HCT116 (cell line): Measurements from ENCODE around the gene DPF3. TPM values are rescaled to one million over a fixed set of nuclear protein-coding genes. Genes with fewer than 3 reads are reported as not detected.

ENCODE experiments used
- ATAC-seq: fragments of 200-7000 bp; cut with Tn5 transposase; 2 replicates; pipeline ENCODE4 v1.9.1; 2020; ENCODE audit warnings: mild to moderate bottlenecking, moderate library complexity
- BruUV-seq: library from RNA; stranded (reverse); fragments of 400-500 nt; replicated peaks from 2 replicates; lab custom pipeline; 2021; lab: Mats Ljungman, UMichigan
- CTCF ChIA-PET: fragments of 300-600 bp; sonication (Branson Sonifier 250); formaldehyde crosslinking; loops from one replicate; lab custom pipeline; 2021; ENCODE audit warnings: antibody characterized with exemption; lab: Charles Lee
- POLR2A ChIA-PET: fragments of 300-600, 350-600 bp; sonication (Branson Sonifier 250); formaldehyde crosslinking; loops from one replicate; lab custom pipeline; 2021; ENCODE audit warnings: antibody characterized with exemption; lab: Charles Lee
- RAD21 ChIA-PET, 2 experiments: fragments of 300-600 bp; sonication (Branson Sonifier 250); formaldehyde crosslinking; loops; one replicate each; lab custom pipeline; 2023; ENCODE audit warnings: low total read pairs in 2 of 2; ENCODE audit not compliant: uncharacterized antibody in 2 of 2, unreplicated experiment in 2 of 2, low non-redundant PET in 1 of 2; lab: Charles Lee
- DNase-seq: peaks from one replicate; pipeline ENCODE4 v3.0.0-alpha.2; 2010; ENCODE audit warnings: low read depth, low spot score
- H2AFZ ChIP-seq: fragments of 200-600 bp; shearing (Covaris generic), sonication (generic); 2 replicates; pipeline ENCODE4 v1.6.1; 2017; ENCODE audit warnings: low read depth, mixed run types, mixed read lengths, antibody characterized with exemption, low read length; ENCODE audit not compliant: poor library complexity, severe bottlenecking
- H3K27ac ChIP-seq: 2 replicates; pipeline ENCODE4 v1.5.1; 2012; ENCODE audit warnings: low read depth, low read length
- H3K27me3 ChIP-seq: fragments of 200-600 bp; sonication (generic); 2 replicates; pipeline ENCODE4 v1.6.1; 2016; ENCODE audit warnings: mixed run types, low read length, mixed read lengths; ENCODE audit not compliant: insufficient read depth
- H3K36me3 ChIP-seq, 2 experiments: fragments of 200-500 bp in 1 of 2; fragments of 200-600 bp in 1 of 2; sonication (Bioruptor generic) in 1 of 2; sonication (generic) in 1 of 2; 2 replicates each; pipeline versions ENCODE4 v1.5.1 to v1.6.1; 2014 to 2016; ENCODE audit warnings: low read length in 2 of 2, inconsistent platforms in 1 of 2, mixed read lengths in 1 of 2, mixed run types in 1 of 2; ENCODE audit not compliant: insufficient read depth in 2 of 2, control insufficient read depth in 1 of 2
- H3K4me1 ChIP-seq, 2 experiments: fragments of 200-600 bp in 1 of 2; sonication (generic) in 1 of 2; 2 replicates each; pipeline versions ENCODE4 v1.5.1 to v1.6.1; 2012 to 2017; ENCODE audit warnings: low read length in 2 of 2, inconsistent platforms in 1 of 2, mild to moderate bottlenecking in 1 of 2, mixed read lengths in 1 of 2, mixed run types in 1 of 2, moderate library complexity in 1 of 2; ENCODE audit not compliant: insufficient read depth in 2 of 2, control insufficient read depth in 1 of 2
- H3K4me2 ChIP-seq: fragments of 200-600 bp; sonication (generic); 2 replicates; pipeline ENCODE4 v1.6.1; 2017; ENCODE audit warnings: mixed run types, low read length, mixed read lengths
- H3K4me3 ChIP-seq, 2 experiments: fragments of 200-600 bp in 1 of 2; sonication (generic) in 1 of 2; replicated peaks in 1 of 2; 2 replicates each; pipeline ENCODE4 v1.5.1; 2011 to 2016; ENCODE audit warnings: low read length in 2 of 2, control low read depth in 1 of 2, low read depth in 1 of 2, mild to moderate bottlenecking in 1 of 2, mixed read lengths in 1 of 2, mixed run types in 1 of 2
- H3K79me2 ChIP-seq: fragments of 200-600 bp; sonication (generic); 2 replicates; pipeline ENCODE4 v1.6.1; 2017; ENCODE audit warnings: mild to moderate bottlenecking, mixed run types, low read length, moderate library complexity, mixed read lengths; ENCODE audit not compliant: insufficient read depth
- H3K9ac ChIP-seq: fragments of 200-600 bp; sonication (generic); 2 replicates; pipeline ENCODE4 v1.6.1; 2016; ENCODE audit warnings: low read length, mixed read lengths
- H3K9me2 ChIP-seq: fragments of 200-600 bp; sonication (generic), shearing (Covaris generic); 2 replicates; pipeline ENCODE4 v1.6.1; 2017; ENCODE audit warnings: mixed run types, mild to moderate bottlenecking, moderate library complexity; ENCODE audit not compliant: insufficient read depth
- H3K9me3 ChIP-seq, 2 experiments: fragments of 200-500 bp in 1 of 2; fragments of 200-600 bp in 1 of 2; sonication (Bioruptor generic) in 1 of 2; sonication (generic) in 1 of 2; 2 replicates each; pipeline ENCODE4 v1.6.1; 2014 to 2017; ENCODE audit warnings: low read length in 2 of 2, mixed read lengths in 2 of 2, inconsistent platforms in 1 of 2, low read depth in 1 of 2, mild to moderate bottlenecking in 1 of 2, mixed run types in 1 of 2, moderate library complexity in 1 of 2; ENCODE audit not compliant: control insufficient read depth in 1 of 2, insufficient read depth in 1 of 2
- H4K20me1 ChIP-seq: fragments of 200-600 bp; sonication (generic), shearing (Covaris generic); 2 replicates; pipeline ENCODE4 v1.6.1; 2017; ENCODE audit warnings: mixed run types, mild to moderate bottlenecking, moderate library complexity; ENCODE audit not compliant: insufficient read depth
- CBX3 ChIP-seq: IDR thresholded peaks from 2 replicates; pipeline ENCODE4 v1.6.1; 2012; ENCODE audit warnings: low read depth
- CEBPB ChIP-seq: IDR thresholded peaks from 2 replicates; pipeline ENCODE4 v1.6.1; 2012; ENCODE audit warnings: low read depth
- EGR1 ChIP-seq: IDR thresholded peaks from 2 replicates; pipeline ENCODE4 v1.6.1; 2012; ENCODE audit warnings: low read depth
- ELF1 ChIP-seq: IDR thresholded peaks from 2 replicates; pipeline ENCODE4 v1.6.1; 2012; ENCODE audit warnings: low read depth, borderline replicate concordance
- EZH2 ChIP-seq: fragments of 200-600 bp; sonication (generic); IDR thresholded peaks from 2 replicates; pipeline ENCODE4 v1.6.1; 2017; ENCODE audit warnings: antibody characterized with exemption, mixed run types
- EZH2phosphoT487 ChIP-seq: fragments of 200-600 bp; IDR thresholded peaks from 2 replicates; pipeline ENCODE4 v1.6.1; 2018; ENCODE audit warnings: antibody characterized with exemption, borderline replicate concordance
- JUND ChIP-seq: IDR thresholded peaks from 2 replicates; pipeline ENCODE4 v1.6.1; 2012
- POLR2A ChIP-seq: IDR thresholded peaks from 2 replicates; pipeline ENCODE4 v1.7.0; 2011; ENCODE audit warnings: borderline replicate concordance; ENCODE audit not compliant: insufficient read depth, insufficient read length; ENCODE audit errors: extremely low read depth
- POLR2AphosphoS5 ChIP-seq: IDR thresholded peaks from 2 replicates; pipeline ENCODE4 v1.6.1; 2011; ENCODE audit warnings: mild to moderate bottlenecking, low read depth, low read length, moderate library complexity
- SIN3A ChIP-seq: IDR thresholded peaks from 2 replicates; pipeline ENCODE4 v1.6.1; 2012; ENCODE audit warnings: low read depth
- SP1 ChIP-seq: IDR thresholded peaks from 2 replicates; pipeline ENCODE4 v1.6.1; 2012; ENCODE audit warnings: low read depth
- SRF ChIP-seq: IDR thresholded peaks from 2 replicates; pipeline ENCODE4 v1.6.1; 2012; ENCODE audit warnings: low read depth
- TCF7L2 ChIP-seq: IDR thresholded peaks from 2 replicates; pipeline ENCODE4 v1.7.0; 2011; ENCODE audit warnings: borderline replicate concordance, inconsistent platforms; ENCODE audit not compliant: insufficient read depth, insufficient read length; ENCODE audit errors: extremely low read depth
- YY1 ChIP-seq: IDR thresholded peaks from 2 replicates; pipeline ENCODE4 v1.6.1; 2011; ENCODE audit warnings: low read length, low read depth, moderate library complexity, mild to moderate bottlenecking; ENCODE audit not compliant: insufficient replicate concordance; ENCODE audit errors: extremely low read depth
- ZFX ChIP-seq: fragments of 450-650 bp; IDR thresholded peaks from 2 replicates; pipeline ENCODE4 v1.6.1; 2017
- ZNF274 ChIP-seq: fragments of 200-500 bp; sonication (Bioruptor generic); IDR thresholded peaks from 2 replicates; pipeline ENCODE4 v1.6.1; 2014; ENCODE audit warnings: mild to moderate bottlenecking, low read depth, low read length, inconsistent platforms
- intact Hi-C: fragments of 100-400 bp; cut with micrococcal nuclease; formaldehyde crosslinking; loops from 2 replicates; pipeline ENCODE4 v1.10.0; 2022
- total RNA-seq: library from RNA; stranded (reverse); gene quantifications from one replicate; pipeline ENCODE4 v1.2.1, GENCODE V29; 2021; ENCODE audit not compliant: unreplicated experiment
- TF ChIP-seq, protein P1 (sequence below): IDR thresholded peaks from 2 replicates; pipeline ENCODE4 v1.6.1; 2012; ENCODE audit warnings: low read depth
- TF ChIP-seq, protein P2 (sequence below): IDR thresholded peaks from 2 replicates; pipeline ENCODE4 v1.6.1; 2012
- TF ChIP-seq, protein P3 (sequence below): IDR thresholded peaks from 2 replicates; pipeline ENCODE4 v1.6.1; 2011; ENCODE audit warnings: mild to moderate bottlenecking, low read length, moderate library complexity; ENCODE audit not compliant: insufficient replicate concordance; ENCODE audit errors: extremely low read depth

Gene DPF3
- total RNA-seq, 1 experiment from 2014 or later = 0.27 TPM

DNA sequence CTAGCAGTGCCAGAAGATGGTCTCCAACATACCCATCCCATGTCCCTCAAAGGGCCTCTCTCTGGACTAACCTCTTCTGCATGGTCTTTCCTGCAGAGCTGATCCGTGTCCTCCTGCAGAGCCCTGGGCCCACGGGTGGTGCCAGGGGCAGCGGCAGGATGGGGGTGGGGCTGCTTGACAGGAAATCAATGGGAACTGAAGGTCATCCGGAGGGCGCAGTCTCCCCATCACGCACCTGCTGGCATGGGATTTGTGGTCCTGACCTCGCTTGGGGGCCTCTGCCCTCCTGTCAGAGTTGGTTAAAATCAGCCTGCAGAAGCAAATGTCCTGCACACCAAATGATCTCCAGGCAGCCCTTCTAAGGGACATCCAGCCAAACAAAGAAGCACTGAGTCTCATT lies 110.2 kb downstream of the DPF3 start:
- H3K27ac ChIP-seq = no peak overlapping the region
- DNase-seq = no peak
- no peak for TF ChIP-seq JUND
- no peak for TF ChIP-seq POLR2A
- TF ChIP-seq EZH2phosphoT487 = no peak
- TF ChIP-seq ELF1 = no peak
- TF ChIP-seq CEBPB = no peak
- no peak for TF ChIP-seq EZH2
- no peak for TF ChIP-seq CBX3
- no peak for TF ChIP-seq YY1
- TF ChIP-seq, protein P1, sequence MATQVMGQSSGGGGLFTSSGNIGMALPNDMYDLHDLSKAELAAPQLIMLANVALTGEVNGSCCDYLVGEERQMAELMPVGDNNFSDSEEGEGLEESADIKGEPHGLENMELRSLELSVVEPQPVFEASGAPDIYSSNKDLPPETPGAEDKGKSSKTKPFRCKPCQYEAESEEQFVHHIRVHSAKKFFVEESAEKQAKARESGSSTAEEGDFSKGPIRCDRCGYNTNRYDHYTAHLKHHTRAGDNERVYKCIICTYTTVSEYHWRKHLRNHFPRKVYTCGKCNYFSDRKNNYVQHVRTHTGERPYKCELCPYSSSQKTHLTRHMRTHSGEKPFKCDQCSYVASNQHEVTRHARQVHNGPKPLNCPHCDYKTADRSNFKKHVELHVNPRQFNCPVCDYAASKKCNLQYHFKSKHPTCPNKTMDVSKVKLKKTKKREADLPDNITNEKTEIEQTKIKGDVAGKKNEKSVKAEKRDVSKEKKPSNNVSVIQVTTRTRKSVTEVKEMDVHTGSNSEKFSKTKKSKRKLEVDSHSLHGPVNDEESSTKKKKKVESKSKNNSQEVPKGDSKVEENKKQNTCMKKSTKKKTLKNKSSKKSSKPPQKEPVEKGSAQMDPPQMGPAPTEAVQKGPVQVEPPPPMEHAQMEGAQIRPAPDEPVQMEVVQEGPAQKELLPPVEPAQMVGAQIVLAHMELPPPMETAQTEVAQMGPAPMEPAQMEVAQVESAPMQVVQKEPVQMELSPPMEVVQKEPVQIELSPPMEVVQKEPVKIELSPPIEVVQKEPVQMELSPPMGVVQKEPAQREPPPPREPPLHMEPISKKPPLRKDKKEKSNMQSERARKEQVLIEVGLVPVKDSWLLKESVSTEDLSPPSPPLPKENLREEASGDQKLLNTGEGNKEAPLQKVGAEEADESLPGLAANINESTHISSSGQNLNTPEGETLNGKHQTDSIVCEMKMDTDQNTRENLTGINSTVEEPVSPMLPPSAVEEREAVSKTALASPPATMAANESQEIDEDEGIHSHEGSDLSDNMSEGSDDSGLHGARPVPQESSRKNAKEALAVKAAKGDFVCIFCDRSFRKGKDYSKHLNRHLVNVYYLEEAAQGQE = no peak
- TF ChIP-seq TCF7L2 = no peak
- TF ChIP-seq ZNF274 = no peak
- no peak for TF ChIP-seq SRF
- no peak for TF ChIP-seq SIN3A
- no peak for TF ChIP-seq EGR1
- no peak for TF ChIP-seq ZFX
- TF ChIP-seq POLR2AphosphoS5 = no peak
- TF ChIP-seq, protein P2, sequence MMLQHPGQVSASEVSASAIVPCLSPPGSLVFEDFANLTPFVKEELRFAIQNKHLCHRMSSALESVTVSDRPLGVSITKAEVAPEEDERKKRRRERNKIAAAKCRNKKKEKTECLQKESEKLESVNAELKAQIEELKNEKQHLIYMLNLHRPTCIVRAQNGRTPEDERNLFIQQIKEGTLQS = no peak
- TF ChIP-seq, protein P3, sequence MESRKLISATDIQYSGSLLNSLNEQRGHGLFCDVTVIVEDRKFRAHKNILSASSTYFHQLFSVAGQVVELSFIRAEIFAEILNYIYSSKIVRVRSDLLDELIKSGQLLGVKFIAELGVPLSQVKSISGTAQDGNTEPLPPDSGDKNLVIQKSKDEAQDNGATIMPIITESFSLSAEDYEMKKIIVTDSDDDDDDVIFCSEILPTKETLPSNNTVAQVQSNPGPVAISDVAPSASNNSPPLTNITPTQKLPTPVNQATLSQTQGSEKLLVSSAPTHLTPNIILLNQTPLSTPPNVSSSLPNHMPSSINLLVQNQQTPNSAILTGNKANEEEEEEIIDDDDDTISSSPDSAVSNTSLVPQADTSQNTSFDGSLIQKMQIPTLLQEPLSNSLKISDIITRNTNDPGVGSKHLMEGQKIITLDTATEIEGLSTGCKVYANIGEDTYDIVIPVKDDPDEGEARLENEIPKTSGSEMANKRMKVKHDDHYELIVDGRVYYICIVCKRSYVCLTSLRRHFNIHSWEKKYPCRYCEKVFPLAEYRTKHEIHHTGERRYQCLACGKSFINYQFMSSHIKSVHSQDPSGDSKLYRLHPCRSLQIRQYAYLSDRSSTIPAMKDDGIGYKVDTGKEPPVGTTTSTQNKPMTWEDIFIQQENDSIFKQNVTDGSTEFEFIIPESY = no peak
- TF ChIP-seq SP1 = no peak
- TF ChIP-seq, all 23 proteins: peak for 0
- H3K9me2 ChIP-seq = no peaks in the 10 kb centered on the region
- no peak overlapping the region for H2AFZ ChIP-seq
- H3K4me2 ChIP-seq = no peak overlapping the region
- H3K9me3 ChIP-seq = no peaks in the 10 kb centered on the region
- no peak for ATAC-seq
- ChIA-PET CTCF (no interaction called here), RAD21 (no interaction called here), POLR2A (no interaction called here)
- H3K36me3 ChIP-seq = no peaks in the 10 kb centered on the region
- no peaks in the 10 kb centered on the region for H3K27me3 ChIP-seq
- BruUV-seq = no TSS peak
- H3K9ac ChIP-seq = no peak overlapping the region
- no peak overlapping the region for H3K4me3 ChIP-seq
- H3K79me2 ChIP-seq = no peaks in the 10 kb centered on the region
- no peaks in the 10 kb centered on the region for H4K20me1 ChIP-seq
- peaks cover 0 to 13% of the 10 kb centered on the region in 2 experiments; a peak in 2 of 4 replicates for H3K4me1 ChIP-seq
- intact Hi-C loops = no loop called here
